Activated CD4-positive, alpha-beta T cell treated with anti-CD3 and anti-CD28 coated beads for 24 hours (primary cell): Measurements from ENCODE around the gene ATP6V1B1.

Source experiments
- DNase-seq, 2 donors: peaks; one replicate each; pipeline ENCODE4 v3.0.0-alpha.2; 2020; ENCODE audit warnings: low read depth in 2 of 2

Gene ATP6V1B1

DNA sequence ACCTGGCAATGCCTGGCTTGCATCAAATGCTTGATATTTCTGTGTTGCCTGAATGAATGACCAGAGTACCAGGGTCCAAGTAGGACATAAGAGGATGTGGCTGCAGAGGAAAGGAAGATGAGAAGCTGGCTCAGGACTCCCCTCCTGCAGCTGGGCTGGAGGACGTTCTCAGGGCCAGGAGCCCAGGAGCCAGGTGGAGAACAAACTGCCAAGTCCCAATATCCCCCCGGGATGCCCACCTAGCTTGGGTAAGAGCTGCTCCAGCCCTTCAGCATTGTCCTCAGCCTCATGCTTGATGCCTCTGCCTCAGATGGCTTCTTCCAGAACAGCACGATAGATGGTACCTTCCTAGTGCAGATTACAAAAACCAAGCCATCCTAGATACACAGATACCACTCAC lies 8.6 kb upstream of the ATP6V1B1 start:
- DNase-seq = no peak

DNA sequence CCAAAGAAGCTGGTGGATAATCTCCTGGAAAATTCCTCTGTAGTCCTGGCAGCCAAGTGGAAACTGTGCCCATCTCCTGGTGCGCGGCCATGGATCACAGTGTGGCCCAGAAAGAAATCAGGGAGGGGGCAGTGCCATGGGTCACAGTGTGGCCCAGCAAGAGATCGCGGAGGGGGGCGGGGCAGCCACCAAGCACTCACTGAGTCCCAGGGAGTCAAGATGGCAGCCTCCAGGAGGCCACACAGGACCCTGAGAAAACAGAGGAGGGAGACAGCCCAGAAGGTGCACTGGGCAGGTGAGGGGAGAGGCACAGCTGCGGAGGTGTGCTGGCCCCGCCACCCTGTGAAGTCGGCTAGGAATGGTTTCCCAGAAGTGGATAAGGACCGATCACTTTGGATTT lies 8.1 kb upstream of the ATP6V1B1 start:
- no peak for DNase-seq

DNA sequence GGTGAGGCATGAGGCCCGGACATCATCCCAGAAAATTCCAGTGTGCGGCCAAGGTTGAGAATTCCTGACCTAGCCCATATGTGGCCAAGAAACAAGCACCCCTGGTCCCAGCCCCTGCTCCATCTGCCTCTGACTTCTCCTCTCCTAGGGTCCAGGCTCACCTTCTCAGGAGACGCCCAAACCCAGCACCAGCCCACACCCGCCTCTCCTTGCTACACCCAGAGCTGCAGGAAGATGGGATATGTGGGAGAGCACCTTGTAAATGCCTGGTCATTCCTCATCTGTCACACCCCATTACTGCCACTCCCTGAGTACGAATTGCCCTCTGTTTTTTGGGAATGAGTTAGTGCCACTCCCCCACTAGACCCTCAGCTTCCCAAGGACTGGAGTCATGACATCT lies 7.3 kb upstream of the ATP6V1B1 start:
- no peak for DNase-seq

DNA sequence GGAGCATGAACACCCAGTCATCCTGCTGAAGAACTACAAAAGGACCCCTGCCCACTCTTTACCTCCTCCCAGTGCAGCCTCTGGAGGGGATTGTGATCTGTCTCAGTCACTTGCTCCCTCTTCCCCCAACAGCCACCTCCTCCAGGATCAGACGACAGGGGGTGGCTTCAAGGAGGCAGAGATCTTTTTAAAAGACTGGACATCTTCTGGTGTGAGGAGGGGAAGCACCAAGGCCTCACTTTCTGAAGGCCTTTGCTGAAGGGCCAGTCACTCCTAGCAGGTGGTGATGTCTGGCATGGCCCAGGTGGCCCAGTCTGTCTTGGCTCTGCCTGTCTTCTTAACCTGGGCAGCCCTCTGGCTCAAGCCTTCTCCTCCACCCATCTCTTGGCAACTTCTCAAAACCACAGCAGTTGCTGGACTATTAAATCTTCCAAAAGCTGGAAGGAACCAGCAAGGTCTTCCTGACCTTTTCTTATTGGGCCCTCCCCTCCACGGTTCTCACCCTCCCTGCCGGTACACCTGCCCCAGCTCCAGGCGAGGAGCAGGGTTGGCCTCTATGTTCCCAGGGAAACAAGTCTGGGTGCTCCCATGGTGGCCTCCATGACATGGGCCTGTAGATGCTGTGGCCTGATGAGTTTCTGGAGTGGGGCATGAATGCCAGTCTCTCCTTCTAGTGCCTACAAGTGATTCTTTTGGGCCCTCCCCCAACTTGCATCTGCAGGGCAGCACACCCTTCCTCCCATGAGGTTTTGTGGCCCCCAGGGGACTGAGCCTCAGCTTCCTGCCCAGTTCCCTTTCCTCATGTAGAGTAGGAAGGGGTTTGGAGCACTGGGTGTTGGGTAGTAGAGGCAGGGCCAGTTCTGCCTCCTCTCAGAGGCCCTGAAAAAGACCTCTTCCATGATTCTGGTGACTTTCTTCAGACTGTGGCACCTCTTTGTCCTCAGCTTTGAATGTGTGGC lies 5.0 kb upstream of the ATP6V1B1 start:
- no peak for DNase-seq

DNA sequence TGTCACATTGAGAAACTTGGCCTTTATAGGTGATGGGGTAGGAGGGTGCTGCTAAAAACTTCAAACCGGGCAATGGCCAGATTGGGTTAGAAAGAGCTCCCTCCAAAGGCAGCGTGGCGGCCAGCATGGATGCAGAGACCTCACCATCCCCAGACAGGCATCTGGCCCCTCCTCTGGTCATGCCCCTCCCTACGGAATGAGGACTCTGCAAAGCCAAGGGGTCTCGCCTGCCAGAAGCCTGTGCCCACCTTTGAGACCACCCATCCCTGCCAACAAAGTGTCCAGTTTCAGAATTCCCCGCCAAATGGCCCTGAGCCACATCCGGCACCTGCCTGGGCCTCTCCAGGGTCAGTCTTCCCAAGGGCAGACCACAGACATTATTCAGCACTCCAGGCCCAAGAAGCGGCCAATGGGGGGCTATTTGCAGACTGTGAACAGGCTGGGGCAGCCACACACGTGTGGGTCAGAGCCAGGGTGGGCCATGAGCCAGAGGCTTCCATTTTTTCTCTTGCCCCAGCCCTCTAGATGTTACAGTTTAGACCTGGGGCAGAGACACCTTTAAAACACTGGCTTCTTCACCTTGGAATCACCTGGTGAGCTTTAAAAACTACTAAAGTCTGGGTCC lies 4.2 kb upstream of the ATP6V1B1 start:
- no peak for DNase-seq

DNA sequence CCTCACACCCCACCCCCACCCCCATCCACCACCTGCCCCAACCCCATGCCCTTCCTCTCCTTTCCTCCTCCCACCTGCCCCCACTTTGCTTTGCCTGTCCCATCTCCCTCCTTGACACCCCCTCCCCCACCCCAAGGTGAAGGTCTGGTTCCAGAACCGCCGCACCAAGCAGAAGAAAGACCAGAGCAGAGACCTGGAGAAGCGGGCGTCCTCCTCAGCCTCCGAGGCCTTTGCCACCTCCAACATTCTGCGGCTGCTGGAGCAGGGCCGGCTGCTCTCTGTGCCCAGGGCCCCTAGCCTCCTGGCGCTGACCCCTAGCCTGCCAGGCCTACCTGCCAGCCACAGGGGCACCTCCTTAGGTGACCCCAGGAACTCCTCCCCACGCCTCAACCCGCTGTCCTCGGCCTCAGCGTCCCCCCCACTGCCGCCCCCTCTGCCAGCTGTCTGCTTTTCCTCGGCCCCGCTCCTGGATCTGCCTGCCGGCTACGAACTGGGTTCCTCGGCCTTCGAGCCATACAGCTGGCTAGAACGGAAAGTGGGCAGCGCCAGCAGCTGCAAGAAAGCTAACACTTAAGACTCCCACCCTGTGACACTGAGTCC lies 3.0 kb upstream of the ATP6V1B1 start:
- no peak for DNase-seq

DNA sequence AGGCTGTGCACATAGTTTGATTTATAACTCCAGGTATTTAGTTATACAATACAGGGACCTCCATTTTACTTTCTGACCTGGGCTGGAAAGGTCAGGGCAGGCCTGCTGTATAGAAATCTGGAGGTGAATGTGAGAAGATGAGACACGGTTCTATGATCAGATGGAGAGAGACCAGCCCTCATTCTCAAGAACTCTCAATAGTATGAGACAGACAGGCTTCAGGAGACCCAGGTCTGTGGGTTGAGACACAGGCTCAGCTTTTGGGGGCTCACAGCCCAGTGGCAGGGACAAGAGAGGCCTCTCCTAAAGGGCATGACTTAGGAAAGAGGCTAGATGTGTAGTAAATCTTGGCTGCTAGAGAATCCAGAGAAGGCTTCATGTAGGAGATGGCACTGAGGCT lies 719 bp upstream of the ATP6V1B1 start:
- no peak for DNase-seq

DNA sequence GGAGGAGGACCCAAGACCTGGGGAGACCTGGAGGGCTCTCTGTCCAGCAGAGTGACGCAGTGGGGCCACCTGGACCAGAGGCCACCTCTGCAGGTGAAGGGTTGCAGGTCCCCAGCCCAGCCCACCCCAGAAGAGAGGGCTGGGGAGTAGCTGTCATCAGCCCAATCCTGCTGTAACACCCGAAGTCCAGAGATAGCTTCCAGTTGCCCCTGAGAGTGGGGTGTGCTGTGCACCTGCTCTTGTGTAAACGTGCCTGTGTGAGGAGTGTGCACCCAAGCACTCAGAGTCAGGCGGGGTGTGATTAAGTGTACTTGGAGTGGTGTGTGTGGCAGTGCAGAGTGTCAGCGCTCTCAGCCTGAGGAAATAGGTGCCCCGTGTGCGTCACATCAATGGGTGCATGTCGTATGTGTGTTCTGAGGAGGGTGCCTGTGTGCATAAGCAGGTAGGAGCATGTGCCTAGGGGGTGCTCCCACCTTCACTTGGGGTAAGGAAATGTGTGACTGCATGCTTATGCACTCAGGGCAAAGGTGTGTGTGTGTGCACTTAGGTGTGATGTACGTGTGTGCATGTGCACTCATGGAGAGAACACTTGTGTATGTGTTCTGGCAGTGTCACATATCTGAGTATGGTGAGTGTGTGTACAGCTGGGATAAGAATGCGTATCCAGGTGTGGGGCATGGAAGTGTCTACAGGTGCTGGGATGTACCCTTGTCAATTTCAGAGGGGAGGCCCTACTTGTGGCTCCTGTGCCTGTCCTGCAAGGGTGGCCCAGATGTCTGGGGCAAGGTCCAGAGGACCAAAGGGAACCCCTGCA lies 672 bp downstream of the ATP6V1B1 start:
- no peak for DNase-seq

DNA sequence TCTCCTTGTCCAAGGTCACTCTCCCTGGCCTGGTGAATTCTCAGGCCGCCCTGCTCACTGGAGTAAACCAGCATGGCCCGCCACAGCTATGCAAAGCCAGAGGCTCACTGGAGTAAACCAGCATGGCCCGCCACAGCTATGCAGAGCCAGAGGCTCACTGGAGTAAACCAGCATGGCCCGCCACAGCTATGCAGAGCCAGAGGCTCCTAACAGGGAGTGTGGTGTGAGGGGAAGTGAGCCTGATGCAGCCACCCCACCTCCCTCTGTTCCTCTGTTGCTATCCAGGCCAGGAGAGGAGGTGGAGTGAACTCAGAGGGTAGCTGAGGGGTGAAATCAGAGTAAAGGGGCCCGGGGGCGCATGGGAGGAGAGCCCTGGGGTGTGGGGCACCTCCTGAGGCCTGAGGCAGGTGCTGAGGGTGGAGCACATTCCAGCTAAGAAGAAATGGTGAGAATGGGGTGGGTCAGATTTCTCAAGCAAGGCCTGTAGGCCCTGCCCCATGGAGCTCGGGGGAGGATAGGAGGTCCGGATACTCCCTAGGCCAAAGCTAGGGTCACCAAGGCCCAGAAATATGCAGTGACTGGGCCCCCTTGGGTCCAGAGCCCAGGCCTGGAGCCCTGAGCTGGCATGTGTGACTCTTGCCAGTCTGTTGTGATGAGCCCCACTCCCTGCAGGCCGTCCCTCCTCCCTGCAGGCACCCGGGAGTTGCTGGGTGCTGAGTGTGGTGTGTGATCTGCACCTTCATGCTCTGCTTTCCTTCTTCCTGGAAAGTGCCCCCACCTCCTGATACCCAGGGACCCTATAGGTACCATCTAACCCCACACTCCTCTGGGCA lies 1.5 kb downstream of the ATP6V1B1 start:
- DNase-seq = no peak

DNA sequence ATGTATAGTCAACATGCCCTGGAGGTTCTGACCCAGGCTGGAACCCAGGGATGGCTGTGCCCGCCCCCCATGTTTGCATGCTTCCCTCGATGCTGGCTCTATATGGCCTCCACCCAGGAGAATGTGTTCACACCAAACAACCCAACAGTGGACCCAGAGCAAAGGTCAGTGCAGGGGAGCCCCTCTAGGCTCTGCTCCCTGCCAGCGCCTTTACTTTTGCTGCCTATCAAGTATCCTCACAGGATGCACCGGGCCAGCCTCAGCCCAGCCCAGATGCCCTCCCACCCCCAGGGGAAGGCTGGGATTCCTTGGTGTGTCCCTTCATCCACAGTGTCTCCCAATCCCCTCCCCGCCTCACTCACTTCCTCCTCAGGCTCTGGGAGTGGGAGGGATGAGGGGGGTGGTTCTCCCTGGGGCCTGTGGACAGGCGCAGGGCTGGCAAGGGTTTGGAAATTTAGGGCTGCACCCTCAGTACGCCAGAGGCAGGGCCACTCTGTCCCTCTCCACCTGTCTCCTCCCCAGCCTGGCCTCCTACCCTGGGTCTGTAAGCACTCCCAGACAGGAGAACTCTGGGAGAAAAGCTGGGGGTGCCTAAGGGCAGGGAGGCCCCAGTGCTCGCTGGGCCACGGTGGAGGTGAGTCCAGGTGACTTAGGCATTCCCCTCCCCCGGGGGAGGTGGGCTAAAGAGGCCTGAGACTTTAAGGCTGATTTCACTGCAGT lies 2.3 kb downstream of the ATP6V1B1 start:
- DNase-seq = no peak

DNA sequence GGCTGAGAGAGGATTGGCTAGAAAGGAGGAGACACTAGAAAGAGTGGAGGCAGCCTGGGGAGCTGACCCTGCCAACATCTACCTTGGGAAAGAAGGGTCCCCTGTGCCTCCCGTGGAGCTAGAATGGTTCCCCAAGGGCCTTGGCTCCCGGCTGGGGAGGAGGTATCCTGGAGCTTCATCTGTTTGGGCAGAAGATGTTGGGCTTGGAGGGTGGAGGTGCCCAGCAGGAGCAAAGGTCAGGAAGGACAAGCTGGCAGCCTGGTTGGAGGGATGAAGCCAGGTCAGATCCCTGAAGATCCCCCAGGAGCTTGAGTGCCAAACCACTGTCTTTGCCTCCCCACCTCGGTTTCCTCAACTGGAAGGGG lies 2.9 kb downstream of the ATP6V1B1 start:
- DNase-seq = no peak

DNA sequence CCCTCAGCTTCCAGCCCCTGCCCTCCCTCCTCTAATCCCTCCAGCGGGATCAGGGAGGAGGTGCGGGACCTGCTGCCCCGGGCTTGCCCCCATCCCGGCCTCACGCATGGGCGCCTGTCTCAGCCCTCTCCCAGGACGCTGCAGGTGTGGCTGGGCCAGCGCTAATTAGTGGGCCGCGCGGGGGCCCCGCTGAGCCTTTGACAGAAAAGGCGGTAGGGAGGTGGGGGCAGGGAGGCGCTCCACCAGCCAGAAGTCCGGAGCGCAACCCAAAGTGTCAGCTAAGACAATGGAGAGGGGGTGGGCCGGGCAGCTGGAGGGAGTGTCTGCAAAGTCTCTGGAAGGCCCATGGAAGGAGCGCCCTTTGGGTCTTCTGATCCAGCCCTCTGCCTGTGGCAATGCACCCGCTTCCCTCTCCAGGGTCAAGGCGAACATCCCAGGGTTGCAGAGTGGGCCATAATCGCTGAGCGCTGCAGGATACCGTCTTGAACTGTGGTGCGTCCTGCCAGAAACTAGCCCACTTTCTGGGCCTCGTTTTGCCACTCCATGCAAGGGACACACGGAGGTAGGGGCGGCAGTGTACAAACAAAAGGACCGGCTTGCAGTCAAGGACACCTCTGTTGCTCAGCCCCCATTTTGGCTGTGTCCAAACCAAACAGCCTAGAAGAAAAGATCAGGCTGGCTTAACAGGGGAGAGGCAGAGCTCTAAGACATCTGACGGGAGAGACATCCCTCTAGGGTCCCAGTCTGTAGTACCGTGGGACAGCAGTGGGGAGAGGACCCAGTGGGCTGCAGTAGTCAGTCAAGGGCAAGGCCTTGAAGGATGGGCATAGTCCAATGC lies 3.5 kb downstream of the ATP6V1B1 start:
- DNase-seq = no peak

DNA sequence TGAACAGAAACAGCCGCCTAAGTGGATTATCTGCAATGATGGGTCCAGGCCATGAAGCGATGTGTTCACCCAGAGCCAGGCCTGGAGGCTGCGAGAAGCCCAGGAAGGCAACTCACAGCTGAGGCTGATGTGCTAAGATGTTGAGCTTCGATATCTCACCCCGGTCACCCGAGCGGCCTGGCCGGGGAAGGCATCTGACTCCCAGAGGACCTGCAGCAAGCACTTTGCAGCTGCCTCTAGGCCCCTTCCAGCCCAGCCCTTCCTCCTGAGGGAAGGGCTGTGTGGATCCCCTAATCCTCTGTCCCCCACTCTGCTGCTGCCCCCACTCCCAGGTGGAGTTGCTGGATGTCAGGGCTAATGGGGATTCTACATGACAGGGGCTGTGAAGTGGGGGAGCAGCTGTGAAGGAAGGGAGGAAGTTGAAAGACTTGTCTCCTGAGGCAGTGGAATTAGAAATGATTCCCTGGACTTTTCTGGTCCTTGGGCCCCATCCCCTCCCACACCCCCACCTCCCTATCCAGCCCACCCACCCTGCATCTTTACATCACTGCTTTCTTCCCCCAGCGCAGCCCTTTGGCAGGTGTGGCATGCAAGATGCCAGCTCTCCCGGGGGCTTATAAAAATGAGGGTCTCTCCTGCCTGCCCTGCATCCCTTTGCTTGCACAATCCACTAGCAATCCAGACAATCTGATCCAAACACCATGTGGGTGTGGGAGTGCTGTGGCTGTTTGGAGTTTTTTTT lies 4.3 kb downstream of the ATP6V1B1 start:
- DNase-seq = no peak

DNA sequence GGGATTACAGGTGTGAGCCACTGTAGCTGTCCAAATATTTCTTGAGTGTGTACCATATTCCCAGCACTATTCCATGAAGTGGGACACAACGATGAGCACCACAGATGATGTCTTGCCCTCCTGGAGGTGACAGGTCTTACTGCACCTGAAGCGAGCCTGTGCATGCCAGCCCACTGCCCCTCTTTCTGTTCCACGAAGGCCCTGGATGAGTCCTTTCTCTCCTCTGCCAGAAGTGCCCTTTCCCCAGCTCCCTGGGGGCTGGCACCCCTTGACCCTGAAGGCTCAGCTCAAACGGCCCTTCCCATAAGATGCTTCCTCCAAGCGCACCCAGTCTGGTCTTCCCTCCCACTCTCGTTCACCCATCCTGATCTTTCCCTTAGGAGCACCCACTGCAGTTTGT lies 5.5 kb downstream of the ATP6V1B1 start:
- no peak for DNase-seq

DNA sequence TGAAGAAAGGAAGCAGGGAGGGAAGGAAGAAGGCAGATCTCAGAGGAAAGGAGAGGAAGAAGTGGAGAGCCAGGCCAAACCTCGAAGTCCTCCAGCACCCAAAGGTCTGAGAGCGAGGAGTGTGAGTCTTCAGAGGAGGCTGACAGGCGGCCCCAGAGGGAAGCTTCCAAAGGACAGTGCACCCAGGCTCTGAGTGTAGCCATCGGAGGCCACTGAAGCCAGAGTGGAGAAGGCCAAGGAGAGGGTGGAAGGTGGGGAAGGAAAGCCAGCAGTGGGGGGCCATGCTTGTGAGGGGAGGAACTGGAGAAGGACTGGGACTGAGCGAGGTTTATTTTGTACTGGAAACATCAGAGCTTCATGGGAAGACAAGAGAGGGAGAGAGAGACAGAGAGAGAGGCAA lies 6.0 kb downstream of the ATP6V1B1 start:
- no peak for DNase-seq

DNA sequence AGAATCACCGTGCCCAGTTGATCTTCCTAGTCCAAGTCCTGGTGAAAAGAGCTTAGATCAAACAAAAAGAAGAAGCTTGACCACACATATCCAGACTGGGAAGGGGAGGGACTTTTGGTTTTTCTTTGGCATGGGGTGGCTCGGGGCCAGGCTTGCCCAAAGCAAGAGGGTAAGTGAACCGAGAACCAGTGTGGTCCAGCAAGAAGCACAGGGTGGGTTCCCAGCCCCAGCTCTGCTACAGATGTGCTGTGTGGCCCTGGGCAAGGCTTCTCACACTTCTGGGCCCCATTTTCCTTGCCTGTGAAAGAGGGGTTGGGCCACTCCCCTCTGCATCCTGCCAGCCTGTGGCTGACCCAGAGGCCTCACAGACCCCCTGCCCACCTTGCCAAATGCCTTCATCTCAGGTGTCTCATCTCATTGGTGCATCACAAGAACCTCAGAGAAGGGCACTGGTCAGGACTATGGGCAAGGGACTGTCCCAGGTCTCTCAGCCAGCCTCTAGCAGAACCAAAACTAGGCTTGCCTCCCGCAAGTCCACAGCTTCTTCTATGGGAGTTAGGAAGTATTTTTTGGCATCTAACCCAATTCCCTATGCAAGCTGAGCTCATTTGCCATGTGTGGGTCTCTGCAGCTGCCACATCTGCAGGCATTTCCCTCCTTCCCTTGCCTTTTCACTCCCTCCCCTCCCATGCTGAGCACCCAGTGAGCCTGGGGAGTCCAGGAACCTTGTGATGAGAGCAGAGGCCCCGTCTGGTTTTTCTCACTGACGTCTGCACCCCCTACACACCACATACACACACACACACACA lies 6.9 kb downstream of the ATP6V1B1 start:
- DNase-seq = no peak

DNA sequence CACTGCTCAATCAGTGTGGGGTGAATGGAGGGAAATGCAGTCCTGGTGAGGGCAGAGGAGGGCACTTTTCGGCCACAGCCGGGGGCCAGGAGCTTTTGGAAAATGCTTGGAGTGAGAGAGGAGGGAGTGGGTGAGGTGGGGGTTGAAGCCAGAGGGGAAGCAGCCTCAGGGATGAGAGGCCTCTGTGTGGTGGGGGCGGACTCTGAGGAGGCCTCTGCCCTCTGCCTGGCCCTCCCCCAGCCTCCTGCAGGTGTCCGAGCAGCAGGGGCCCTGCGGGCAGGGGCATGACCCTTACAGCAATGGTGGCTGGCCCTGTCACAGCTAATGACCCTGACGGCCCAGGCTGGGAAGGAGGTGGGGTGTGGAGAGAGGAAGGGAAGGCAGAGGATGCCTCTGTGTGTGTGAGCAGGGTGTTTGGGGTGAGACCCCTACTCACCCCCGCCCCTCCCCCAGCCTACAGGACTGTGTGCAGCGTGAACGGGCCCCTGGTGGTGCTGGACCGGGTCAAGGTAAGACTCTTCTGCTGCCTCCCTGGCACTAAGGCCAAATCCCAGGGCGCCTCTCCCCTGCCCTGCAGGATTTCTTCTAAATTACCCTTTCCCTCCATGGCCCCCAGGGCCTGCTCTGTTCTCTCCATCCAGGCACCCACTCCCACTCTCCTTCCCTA lies 7.6 kb downstream of the ATP6V1B1 start:
- no peak for DNase-seq
